HG02840 (cell line): Measurements from ENCODE around the gene DDIT4.
"Not testable (repeated sequence)": the region's sequence is repeated elsewhere in the genome, so short reads cannot be mapped to it uniquely, and the experiment has no call there.

Experiments
- ATAC-seq: cut with Tn5 transposase; IDR thresholded peaks from one replicate; pipeline ENCODE4 v1.9.1; 2021; ENCODE audit warnings: mild to moderate bottlenecking, moderate library complexity, moderate number of reproducible peaks; ENCODE audit not compliant: unreplicated experiment, low FRiP score

Gene DDIT4, protein sequence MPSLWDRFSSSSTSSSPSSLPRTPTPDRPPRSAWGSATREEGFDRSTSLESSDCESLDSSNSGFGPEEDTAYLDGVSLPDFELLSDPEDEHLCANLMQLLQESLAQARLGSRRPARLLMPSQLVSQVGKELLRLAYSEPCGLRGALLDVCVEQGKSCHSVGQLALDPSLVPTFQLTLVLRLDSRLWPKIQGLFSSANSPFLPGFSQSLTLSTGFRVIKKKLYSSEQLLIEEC

DNA sequence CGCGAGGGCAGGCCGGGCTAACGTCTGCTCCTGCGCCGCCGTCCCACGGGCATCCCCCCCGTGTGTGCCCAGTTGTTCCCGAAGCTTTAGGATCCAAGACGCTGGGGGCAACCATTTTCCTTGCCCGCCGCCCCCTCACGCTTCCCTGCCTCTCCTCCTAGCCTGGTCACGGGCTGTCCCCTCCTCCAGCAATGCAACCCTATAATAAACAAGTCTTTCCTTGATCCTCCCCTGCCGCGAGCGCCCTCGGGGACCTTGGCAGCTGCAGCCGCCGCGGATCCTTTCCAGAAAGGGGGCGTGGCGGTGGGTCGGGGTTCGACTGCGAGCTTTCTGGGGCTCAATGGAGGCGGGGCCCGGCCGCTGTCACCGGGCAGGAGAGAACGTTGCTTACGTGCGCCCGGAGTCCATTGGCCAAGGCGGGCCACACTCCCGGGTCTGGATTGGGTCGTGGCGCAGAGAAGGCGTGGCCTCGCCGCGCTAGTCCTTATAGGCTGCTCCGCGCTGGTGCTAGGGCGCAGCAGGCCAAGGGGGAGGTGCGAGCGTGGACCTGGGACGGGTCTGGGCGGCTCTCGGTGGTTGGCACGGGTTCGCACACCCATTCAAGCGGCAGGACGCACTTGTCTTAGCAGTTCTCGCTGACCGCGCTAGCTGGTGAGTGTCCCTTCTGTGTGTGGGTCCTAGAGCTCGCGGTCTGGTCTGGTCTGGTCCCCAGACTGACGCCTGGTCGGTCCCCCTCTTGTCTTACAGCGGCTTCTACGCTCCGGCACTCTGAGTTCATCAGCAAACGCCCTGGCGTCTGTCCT lies at the start of gene DDIT4:
DDIT4 (plus strand) TSS at position 515 of the 803 bp plus-strand sequence. CDS start 293 bp downstream, outside the sequence.
- peak; percentile 83 for ATAC-seq

GRCh38 chr10:72224191-72224590 lies 49.5 kb upstream of the DDIT4 start:
- not testable (repeated sequence) for ATAC-seq

GRCh38 chr10:72226418-72227027 lies 47.2 kb upstream of the DDIT4 start:
- ATAC-seq = no peak

GRCh38 chr10:72227826-72228225 lies 45.9 kb upstream of the DDIT4 start:
- no peak for ATAC-seq

DNA sequence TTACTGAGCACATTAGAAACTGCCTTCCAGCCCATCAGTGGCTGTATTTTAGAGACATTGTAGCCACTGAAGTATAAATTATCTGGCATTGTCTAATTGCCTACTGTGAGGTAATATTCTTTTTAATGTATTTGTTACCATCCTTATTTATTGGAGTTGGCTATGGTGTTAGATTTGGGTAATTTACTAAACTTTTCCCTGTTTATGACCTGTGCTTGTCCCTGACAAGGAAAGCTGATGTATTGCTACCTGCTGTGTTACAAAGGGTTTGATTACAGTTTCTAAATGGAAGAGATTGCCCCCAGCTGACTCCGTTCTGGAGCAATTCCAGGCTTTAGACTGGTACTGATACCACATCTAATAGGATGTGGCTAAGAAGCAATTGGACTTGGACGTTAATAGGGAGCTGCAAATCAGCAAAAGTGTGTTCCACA lies 45.4 kb upstream of the DDIT4 start:
- no peak for ATAC-seq

DNA sequence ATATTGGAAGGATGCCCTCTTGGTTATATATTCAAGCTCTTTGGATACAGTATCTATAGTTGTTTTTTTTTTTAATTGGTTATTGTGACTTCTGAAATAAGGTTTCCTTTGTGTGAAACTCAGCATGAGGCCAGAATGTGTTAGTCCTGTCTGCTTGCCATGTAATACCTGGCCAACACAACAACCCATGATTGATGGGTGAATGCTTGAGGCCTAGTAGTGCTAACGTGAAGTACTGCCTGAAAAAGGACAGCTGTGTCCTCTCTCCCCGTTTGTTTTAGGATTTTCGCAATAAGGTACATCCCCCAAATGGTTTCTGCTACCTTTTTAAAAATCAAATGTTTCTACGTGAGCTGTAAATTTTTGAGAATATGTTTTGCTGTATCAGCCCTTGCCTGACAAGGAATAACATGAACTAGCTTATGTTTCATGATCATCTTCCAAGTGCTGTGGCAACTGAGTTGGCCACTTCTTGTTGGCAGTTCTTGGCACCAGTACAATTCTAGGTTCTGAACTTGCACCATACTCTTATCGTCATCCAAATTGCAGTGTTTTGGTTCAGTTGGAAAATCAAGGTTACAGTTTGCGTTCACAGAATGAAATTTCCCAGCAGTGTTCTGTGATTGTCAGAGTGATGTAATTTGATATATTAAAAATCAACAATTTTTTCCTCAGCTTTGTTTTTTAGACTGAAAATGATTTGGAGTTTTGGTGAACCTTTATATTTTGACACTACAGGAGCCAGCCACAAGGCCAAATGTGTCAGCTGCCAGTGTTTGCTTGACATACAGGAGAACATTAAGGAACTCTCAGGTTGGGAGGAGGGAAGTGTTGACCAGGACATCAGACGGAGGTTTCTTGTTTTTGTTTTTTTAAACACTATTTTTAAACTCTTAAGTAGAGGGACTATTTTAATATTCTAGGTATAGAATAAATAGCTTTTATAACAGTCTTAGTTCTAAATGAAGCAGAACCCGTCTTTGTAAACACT lies 44.2 kb upstream of the DDIT4 start:
- no peak for ATAC-seq

- ATAC-seq = no peak
Measured at GRCh38 chr10:72233621-72234020, 40.1 kb upstream of the DDIT4 start.

DNA sequence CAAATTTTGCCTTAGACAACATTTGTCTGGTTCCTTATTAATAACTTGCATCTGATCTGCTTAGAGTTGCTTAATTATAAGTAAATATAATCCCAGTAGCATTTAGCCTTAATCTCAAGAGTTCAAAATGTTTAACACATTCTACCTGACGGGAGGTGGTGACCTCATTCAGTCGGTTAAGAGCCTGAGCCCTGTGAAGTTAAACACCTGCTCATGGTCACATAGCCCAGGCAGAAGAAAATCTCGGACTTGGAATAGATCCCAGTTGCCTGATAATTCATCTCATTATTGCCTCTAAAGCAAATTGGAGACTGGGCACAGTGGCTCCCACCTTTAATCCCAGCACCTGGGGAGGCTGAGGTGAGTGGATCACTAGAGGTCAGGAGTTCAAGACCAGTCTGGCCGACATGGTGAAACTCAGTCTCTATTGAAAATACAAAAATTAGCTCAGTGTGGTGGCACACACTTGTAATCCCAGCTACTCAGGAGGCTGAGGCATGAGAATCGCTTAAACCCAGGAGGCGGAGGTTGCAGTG lies 39.1 kb upstream of the DDIT4 start:
- ATAC-seq = no peak

DNA sequence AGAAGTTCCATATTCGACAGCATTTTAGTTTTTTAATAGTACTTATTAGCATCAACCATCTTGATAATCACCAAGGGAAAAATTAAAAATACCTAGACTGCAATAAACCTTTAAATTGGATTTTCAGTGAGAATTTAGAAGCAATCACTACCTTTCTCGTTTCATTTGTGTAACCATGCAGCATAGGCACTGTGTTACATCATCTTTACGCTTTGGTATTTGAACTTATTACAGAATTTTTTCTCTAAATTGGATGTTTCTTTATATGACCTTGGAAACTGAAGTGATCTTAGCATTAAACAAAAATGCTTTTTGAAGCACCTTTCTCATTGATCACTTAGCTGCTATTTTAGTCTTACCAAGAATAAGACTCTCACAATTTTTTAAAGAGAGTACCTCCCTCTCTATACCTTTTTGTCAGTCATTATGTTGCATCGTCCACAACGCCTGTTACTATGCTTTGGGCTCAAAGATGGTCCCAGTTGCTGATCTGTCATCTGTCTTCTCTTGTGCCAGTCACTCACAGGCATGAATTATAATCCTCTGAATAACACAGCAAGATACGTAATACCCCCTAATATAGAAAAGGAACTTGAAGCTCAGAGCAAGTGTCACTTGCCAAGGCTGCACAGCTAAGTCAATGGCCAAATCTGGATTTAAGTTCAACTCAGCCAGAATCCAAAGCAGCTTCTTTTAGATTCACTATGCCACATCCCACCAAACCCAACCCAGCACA lies 38.0 kb upstream of the DDIT4 start:
- no peak for ATAC-seq

DNA sequence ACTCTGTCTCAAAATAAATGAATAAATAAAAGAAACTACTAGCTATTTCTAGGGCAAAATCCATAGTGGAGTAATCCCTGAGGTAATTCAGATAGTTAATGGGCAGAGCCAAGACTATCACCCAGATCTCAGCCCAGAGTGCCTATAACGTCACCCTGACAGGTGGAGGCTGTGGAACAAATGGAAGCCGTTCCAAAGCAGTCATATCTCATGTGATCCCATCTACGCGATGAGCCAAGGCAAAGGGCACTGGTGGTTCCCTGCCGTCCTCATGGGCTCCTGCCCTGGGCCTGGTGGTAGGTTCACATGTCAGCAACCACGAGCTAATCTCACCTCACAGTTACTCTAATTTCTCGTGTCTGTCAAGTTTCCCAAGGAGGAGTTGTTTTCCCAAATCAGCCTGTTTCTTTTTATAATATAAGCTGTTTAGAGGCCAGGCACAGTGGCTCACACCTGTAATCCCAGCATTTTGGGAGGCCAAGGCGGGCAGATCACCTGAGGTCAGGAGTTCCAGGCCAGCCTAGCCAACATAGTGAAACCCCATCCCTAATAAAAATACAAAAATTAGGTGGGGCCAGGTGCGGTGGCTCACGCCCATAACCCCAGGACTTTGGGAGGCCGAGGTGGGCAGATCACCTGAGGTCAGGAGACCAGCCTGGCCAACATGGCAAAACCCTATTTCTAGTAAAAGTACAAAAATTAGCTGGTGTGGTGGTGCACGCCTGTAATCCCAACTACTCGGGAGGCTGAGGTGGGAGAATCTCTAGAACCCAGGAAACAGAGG lies 35.1 kb upstream of the DDIT4 start:
- ATAC-seq = no peak

DNA sequence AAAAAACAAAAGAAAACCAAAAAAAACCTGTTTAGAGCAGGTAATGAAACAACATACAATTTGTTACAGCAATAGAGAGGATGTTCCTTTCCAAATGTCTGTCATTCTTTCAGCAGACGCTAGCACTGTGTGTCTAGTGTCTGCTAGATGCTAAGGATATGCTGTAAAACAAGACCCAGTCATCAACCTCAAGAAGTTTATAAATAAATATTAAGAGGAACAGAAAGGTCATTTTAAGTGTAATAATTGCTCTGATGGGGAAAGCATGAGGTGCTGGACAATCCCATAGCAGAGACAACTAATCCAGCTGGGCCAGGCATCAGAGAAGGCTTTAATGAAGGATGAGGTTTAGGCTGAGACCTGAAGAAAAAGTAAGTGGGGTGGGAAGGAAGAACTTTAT lies 34.3 kb upstream of the DDIT4 start:
- ATAC-seq = no peak

DNA sequence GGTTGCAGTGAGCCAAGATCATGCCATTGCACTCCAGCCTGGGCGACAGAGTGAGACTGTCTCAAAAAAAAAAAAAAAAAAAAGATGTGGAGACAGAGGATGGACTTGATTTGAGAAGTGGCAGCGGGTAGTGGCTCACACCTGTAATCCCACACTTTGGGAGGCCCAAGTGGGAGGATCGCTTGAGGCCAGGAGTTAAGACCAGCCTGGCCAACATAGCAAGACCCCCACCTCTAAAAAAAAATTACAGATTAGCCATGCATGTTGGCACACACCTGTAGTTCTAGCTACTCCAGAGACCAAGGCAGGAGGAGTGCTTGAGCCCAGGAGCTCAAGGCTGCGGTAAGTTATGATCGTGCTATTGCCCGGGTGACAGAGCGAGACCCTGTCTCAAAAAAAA lies 33.4 kb upstream of the DDIT4 start:
- ATAC-seq = no peak

GRCh38 chr10:72241691-72242252 lies 32.0 kb upstream of the DDIT4 start:
- ATAC-seq = no peak

DNA sequence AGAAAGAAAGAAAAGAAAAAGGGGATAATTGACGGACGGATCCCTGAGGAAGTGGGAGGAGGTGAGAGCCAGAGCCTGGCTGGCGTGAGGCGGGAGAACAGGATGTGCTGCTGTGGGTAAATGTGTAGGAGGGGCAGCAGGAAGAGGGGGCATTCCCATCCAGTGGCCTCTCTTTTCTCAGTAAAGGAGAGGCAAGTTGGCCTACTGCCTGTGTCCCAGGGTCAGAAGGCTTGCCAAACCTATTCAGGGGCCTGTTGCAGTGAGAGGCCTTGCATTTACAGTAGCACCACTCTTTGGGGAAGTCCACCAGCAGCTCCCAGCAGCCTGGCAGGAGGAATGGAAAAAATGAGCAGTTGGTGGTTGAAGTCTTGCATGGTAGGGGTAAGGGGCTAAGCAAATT lies 31.0 kb upstream of the DDIT4 start:
- no peak for ATAC-seq

DNA sequence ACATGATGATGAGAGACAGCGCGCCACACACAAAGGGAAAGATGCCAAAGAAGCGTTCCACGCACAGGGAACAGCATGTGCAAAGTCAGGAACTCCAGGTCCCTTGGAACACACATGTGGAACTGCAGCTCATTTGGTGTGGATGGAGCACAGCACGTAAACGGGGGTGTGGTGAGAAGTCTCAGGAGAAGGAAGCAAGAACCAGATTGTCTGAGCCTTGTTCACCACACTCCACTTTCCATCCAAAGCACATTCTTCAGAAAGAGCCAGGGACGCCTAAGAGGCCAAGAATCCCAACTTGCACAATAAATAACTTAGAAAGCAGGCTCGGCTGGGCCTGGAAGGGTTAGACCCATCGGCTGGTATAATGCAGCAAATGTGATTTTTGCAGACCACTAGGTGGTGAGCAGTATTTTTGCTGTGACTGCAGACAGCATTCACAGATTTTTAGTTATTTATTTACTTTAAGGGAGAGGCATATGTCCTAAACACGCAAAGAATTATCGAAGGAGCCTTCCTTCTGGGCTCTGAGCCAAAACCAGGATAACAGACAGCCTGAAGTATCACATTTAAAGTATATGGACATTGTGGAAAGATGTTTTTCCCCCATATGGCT lies 29.8 kb upstream of the DDIT4 start:
- ATAC-seq = no peak

GRCh38 chr10:72244573-72245038 lies 29.1 kb upstream of the DDIT4 start:
- no peak for ATAC-seq

DNA sequence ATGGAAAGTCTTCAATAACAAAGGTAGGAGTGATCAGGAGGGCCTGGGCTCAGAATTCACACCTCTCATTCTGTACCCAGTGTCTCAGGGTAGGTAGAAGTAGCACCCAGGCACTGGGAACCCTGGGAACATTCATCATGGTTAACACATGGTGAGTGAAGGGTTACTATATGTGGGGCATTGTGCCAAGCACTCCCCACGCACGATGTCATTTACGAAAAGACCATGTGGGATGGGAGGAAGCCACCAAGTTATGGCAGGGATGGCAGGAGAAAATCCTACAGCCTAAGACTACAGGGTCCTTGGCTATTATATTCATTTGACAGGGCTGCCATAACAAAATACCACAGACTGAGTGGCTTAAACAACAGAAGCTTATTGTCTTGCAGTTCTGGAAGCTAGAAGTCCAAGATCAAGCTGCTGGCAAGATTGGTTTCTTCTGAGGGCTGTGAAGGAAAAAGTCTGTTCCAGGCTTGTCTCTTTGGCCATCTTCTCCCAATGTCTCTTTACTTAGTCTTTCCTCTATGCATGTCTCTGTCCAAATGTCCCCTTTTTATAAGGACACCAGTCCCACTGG lies 27.7 kb upstream of the DDIT4 start:
- ATAC-seq = no peak
